Neuron (in vitro differentiated cells): ENCODE measurements around the gene DENND1A.
"Not testable (repeated sequence)": the region's sequence is repeated elsewhere in the genome, so short reads cannot be mapped to it uniquely, and the experiment has no call there.

Source experiments
- H2AFZ ChIP-seq: one replicate; pipeline ENCODE4 v1.6.1; 2013; ENCODE audit warnings: low read depth, mild to moderate bottlenecking, inconsistent platforms, low read length, moderate library complexity
- H3K27me3 ChIP-seq: one replicate; pipeline ENCODE4 v1.6.1; 2013; ENCODE audit warnings: low read length; ENCODE audit not compliant: insufficient read depth
- H3K36me3 ChIP-seq: one replicate; pipeline ENCODE4 v1.6.1; 2013; ENCODE audit warnings: low read length; ENCODE audit not compliant: insufficient read depth
- H3K4me1 ChIP-seq: one replicate; pipeline ENCODE4 v1.6.1; 2013; ENCODE audit warnings: low read length; ENCODE audit not compliant: insufficient read depth
- H3K4me3 ChIP-seq: 2 replicates; pipeline ENCODE4 v1.5.1; 2013; ENCODE audit warnings: mild to moderate bottlenecking, low read length, moderate library complexity
- H3K9me3 ChIP-seq: one replicate; pipeline ENCODE4 v1.6.1; 2013; ENCODE audit warnings: low read length

DENND1A gene

DNA sequence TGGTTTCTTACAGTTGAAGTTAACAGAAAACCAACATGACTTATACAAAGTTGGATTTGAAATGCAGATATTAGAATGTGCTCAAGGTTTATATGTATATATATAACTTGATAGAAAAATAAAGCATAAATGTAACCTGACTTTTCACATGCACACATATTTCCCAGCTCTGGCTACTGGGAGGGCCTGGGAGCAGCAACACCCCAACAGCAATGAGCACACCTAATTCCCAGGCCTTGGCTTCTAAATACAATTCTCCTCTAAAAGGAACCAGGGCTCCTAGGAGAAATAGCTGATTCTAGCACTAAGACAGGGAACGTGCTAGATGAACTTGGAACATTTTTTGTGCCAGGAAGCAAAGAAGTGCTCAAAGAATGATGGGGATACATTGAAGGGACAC is 42.1 kb downstream of the DENND1A start:
- Histone ChIP-seq H2AFZ (no peak overlapping the region), H3K9me3 (peaks cover 9% of the 10 kb centered on the region)

DNA sequence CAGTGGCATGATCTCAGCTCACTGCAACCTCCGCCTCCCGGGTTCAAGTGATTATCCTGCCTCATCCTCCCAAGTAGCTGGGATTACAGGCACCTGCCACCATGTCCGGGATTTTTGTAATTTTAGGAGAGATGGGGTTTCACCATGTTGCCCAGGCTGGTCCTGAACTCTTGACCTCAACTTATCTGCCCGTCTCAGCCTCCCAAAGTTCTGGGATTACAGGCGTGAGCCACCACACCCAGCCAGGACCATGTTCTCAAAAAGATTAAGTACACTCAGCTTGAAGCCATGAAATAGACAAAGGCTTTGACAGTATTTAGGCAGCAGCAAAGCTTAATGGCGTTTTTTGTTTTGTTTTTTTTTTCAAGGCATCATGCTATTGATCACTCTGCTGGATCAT is 44.1 kb downstream of the DENND1A start:
- H3K4me1 ChIP-seq, H3K36me3 ChIP-seq, H3K9me3 ChIP-seq, H3K27me3 ChIP-seq, H2AFZ ChIP-seq, H3K4me3 ChIP-seq: not testable (repeated sequence)

More for the DNA sequence above, 42.1 kb downstream of the DENND1A start:
- H3K27me3 ChIP-seq: no peaks in the 10 kb centered on the region
- no peaks in the 10 kb centered on the region for H3K4me1 ChIP-seq
- H3K36me3 ChIP-seq: no peaks in the 10 kb centered on the region
- no peak overlapping the region for H3K4me3 ChIP-seq

DNA sequence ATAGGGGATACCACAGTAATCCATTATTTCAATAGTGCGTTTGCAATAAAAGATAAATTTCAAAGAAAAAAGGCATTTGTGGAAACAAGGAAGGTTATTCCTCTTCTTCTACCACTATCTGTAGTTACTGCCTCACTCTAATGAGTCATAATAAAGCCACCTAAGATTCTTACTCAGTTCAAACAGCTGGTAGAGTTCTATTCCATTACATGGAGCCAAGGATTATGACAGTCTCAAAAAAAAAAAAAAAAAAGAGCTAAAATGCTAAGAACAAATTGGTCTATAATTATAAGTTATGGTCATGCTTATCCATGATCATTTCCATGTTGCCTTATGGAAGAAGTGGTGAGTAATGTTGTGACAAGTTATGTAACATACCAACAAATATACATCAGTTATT is 46.3 kb downstream of the DENND1A start:
- Histone ChIP-seq H3K4me1 (no peaks in the 10 kb centered on the region), H3K9me3 (peaks cover 5% of the 10 kb centered on the region), H2AFZ (no peak overlapping the region), H3K27me3 (no peaks in the 10 kb centered on the region), H3K4me3 (no peak overlapping the region), H3K36me3 (no peaks in the 10 kb centered on the region)

DNA sequence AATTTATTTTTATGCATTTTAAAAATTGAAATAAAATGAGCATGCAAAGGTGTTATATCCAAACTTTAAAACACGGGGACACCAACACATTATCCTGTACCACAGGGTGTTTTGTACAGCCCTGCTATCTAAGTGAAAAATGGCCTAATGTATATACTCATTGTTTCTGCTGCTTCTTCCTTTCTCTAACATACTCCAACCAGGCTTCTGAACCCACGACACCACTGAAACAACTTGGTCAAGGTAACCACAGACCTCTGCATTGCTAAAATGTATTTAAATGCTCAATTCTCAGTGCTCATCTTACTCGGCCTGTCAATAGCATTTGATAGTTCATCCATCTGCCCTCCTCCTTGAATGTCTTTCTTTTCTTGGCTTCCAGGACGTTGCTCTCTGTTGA is 48.3 kb downstream of the DENND1A start:
- Histone ChIP-seq H2AFZ (no peak overlapping the region), H3K36me3 (no peaks in the 10 kb centered on the region), H3K4me3 (no peak overlapping the region), H3K4me1 (no peaks in the 10 kb centered on the region), H3K27me3 (no peaks in the 10 kb centered on the region), H3K9me3 (no peaks in the 10 kb centered on the region)

DNA sequence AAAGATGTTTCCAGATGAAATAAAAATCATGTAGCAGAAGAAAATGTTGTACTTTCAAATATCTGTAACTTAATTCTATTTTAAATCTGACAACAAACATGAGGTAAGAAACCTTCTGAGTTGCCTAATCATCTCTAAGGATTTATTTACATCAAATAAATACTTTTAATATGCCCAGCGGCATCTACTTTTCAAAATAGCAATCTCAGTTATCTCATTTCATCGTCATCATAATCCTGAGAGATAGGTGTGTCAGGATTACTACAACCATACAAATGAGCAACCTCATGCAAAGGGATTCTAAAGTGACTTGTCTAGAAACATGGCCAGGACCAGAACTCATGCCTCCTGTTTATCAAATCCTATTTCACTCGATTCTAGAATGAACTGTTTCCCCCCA is 49.5 kb downstream of the DENND1A start:
- Histone ChIP-seq H3K36me3 (no peaks in the 10 kb centered on the region), H3K27me3 (no peaks in the 10 kb centered on the region), H3K4me3 (no peak overlapping the region), H3K4me1 (no peaks in the 10 kb centered on the region), H2AFZ (no peak overlapping the region), H3K9me3 (no peaks in the 10 kb centered on the region)

DNA sequence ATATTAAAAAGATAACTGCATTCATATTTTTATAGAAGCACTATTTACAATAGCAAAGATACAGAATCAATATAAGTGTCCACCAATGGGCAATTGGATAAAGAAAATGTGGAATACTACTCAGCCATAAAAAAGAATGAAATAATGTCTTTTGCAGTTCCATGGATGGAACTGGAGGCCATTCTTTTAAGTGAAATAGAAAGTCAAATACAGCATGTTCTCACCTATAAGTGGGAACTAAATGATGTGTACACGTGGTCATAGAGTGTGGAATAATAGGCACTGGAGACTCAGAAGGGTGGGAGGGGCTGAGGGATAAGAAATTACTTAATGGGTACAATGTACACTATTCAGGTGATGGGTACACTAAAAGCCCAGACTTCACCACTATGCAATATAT is 53.2 kb downstream of the DENND1A start:
- Histone ChIP-seq H3K36me3 (no peaks in the 10 kb centered on the region), H3K27me3 (no peaks in the 10 kb centered on the region), H2AFZ (no peak overlapping the region), H3K4me1 (no peaks in the 10 kb centered on the region), H3K9me3 (no peaks in the 10 kb centered on the region), H3K4me3 (no peak overlapping the region)

DNA sequence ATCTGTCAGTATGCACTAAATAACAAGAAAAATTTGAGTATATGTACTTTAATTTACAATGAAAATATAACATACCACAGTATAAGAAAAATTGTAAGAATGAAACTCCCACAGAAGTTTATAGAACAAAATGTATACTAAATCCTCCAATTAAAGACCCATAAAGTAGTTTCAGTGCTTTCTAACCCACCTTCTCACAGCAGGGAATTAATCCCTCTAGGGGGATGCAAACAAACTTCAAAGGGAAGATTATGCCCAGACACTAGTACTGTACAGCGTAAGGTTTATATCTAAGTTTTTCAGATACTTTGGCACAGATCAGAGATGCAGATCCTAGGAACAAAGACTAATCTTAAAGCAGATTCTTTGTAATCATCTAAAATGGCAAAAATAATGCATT is 57.2 kb downstream of the DENND1A start:
- no peak overlapping the region for H2AFZ ChIP-seq
- peaks cover 1% of the 10 kb centered on the region for H3K9me3 ChIP-seq
- H3K4me1 ChIP-seq: no peaks in the 10 kb centered on the region
- no peaks in the 10 kb centered on the region for H3K36me3 ChIP-seq
- no peak overlapping the region for H3K4me3 ChIP-seq
- H3K27me3 ChIP-seq: peaks cover 18% of the 10 kb centered on the region

DNA sequence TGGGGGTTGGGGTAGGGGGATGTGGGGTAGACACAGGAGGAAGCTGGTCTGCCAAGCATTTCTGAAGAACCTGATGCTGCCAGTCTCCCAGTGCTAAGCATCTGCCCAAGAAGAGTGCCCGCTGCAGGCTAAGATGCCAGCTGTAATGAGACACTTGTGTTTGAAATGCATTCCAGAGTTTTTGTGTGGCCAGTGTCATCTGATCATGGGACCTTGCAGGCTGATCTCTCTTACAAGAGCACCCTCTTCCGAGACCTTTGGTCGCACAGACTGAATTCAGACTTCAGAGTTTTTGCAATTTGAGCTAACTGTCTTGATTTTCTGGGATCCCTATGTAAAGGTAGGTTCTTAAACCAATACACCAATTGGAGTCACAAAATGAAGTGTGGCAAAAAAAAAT is 58.1 kb downstream of the DENND1A start:
- H3K36me3 ChIP-seq: no peaks in the 10 kb centered on the region
- H3K9me3 ChIP-seq: peaks cover 4% of the 10 kb centered on the region
- no peaks in the 10 kb centered on the region for H3K4me1 ChIP-seq
- H3K4me3 ChIP-seq: no peak overlapping the region
- H3K27me3 ChIP-seq: peaks cover 27% of the 10 kb centered on the region
- H2AFZ ChIP-seq: no peak overlapping the region

DNA sequence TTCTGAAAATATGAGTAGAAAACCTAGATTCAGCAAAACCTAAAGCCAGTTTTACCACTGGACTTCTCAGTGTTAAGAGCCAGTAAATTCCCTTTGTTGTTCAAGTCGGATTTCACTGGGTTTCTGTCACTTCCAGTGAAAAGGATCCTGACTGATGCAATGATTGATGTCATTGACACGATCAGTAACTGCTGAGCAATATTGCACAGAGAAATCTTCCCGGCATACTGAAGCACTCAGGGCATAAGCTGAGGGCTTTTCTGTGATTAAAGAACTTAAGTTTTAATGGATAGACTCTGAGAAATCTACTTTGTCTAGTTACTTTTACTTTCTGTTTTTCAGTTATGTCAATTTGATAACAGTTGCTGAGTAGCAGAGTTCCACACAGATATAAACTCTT is 61.9 kb downstream of the DENND1A start:
- H2AFZ ChIP-seq: no peak overlapping the region
- H3K4me1 ChIP-seq: peaks cover 15% of the 10 kb centered on the region
- H3K4me3 ChIP-seq: no peak overlapping the region
- H3K9me3 ChIP-seq: peaks cover 6% of the 10 kb centered on the region
- H3K36me3 ChIP-seq: no peaks in the 10 kb centered on the region
- peaks cover 64% of the 10 kb centered on the region for H3K27me3 ChIP-seq

DNA sequence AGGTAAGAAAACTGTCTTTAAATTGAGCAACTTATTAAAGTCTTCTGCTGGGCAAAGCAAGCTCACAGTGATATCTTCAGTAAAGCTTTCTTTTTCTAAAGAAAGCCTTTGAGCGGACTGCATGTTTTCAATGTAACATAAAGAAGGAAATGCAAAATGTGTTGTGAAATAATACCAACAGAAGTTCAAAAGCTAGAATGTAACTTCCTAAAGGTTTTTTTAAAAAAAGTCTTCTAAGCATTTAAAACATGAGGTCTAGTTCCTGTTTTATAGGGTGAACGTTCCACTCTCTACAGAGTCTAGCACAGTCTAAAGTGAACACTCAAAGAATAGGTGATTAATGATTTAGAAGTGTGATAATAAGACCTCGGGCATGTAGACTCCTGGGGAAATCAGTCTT is 62.9 kb downstream of the DENND1A start:
- Histone ChIP-seq H3K27me3 (peaks cover 72% of the 10 kb centered on the region), H2AFZ (no peak overlapping the region), H3K4me3 (no peak overlapping the region), H3K36me3 (no peaks in the 10 kb centered on the region), H3K4me1 (peaks cover 18% of the 10 kb centered on the region), H3K9me3 (peaks cover 6% of the 10 kb centered on the region)

DNA sequence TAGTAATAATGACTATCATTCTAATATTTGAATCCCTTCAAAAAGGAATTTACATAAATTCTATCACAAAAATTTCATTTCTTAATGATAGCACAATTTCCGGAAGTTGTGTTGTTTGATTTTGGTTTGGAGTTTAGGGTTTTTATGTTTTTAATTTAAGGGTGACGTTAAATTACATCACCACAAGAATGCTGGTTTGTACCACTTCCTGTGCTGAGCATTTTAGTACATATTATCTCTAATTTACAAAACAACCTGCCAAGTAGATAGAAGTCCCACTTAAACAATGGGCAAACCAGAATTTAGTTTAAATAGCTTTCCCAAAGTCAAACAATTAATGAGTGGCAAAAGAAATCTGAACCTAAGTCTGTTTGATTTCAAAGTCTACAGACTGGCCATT is 63.4 kb downstream of the DENND1A start:
- H2AFZ ChIP-seq: no peak overlapping the region
- no peak overlapping the region for H3K4me3 ChIP-seq
- H3K9me3 ChIP-seq: peaks cover 6% of the 10 kb centered on the region
- peaks cover 72% of the 10 kb centered on the region for H3K27me3 ChIP-seq
- H3K36me3 ChIP-seq: no peaks in the 10 kb centered on the region
- H3K4me1 ChIP-seq: peaks cover 24% of the 10 kb centered on the region

DNA sequence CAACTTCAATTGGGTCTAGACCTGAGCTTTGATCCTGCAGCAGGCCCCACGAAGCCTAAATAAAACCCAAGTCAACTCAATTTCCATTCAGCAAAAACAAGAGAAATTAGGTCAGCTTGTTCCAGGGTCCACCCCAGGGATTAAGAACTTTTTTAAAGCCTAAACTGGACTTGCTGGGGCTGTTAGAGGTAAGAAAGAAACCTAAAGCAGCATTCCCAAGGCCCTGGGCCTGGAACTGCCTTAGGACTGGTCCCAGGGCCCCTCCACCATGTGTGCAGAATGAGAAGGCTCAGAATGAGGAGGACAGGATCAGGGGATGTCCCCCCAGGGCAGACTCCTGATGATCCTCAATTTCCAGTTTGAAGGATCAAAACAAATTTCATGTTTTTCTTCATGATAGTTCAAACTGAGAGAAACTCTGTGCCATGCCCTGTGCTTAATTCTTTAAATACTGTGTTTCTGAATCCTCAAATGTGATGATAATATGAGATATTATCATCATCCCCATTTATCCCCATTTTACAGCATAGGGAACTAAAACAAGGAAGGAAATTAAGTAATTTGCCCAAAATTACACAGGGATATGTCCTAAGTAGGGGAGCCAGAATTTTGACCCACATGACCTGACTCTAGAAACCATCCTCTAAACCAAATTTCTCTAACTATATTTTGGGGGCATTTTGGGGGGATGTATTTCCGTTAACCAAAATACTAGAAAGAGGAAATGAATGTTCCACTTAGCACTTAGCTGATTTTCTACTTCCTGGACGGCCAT is 64.5 kb downstream of the DENND1A start:
- Histone ChIP-seq H2AFZ (no peak overlapping the region), H3K4me3 (no peak overlapping the region), H3K9me3 (peaks cover 6% of the 10 kb centered on the region), H3K36me3 (no peaks in the 10 kb centered on the region), H3K27me3 (peaks cover 72% of the 10 kb centered on the region), H3K4me1 (peaks cover 32% of the 10 kb centered on the region)

DNA sequence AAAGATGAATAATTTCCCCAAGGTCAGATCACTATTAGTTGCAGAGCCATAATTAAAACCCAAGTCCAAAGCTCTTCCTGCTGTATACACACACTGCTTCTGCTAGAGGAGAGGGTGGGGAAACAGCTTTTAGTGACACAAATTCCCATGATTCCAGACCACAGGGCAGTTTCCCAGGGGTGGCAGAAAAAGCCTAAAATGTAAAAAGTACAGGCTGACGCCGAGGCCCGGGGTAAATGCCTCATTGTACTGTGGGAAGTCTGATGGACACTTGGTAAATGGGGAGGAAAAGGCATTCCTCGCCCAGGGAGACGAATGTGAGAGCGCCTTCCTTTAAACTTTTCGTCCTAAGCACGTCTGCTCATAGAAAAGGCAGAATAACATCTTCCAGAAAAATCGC is 65.7 kb downstream of the DENND1A start:
- H2AFZ ChIP-seq: no peak overlapping the region
- H3K4me1 ChIP-seq: peaks cover 39% of the 10 kb centered on the region
- no peaks in the 10 kb centered on the region for H3K36me3 ChIP-seq
- peaks cover 77% of the 10 kb centered on the region for H3K27me3 ChIP-seq
- no peak overlapping the region for H3K4me3 ChIP-seq
- peaks cover 4% of the 10 kb centered on the region for H3K9me3 ChIP-seq
